ENCODE data around the gene FAM210A. TPM values are rescaled to one million over a fixed set of nuclear protein-coding genes. Genes with fewer than 3 reads are reported as not detected.

The FAM210A gene
- total and polyA plus RNA-seq, 2 experiments from 2014 or later: 17.2 to 17.9 TPM

- H3K27ac ChIP-seq (ENCODE audit: low read depth): no peak overlapping the region
- no peaks in the 10 kb centered on the region for H3K9me3 Mint-ChIP-seq
- no peak overlapping the region for H3K27ac Mint-ChIP-seq
- peaks cover 1% of the 10 kb centered on the region for H3K27me3 Mint-ChIP-seq (ENCODE audit: insufficient read depth, low read depth, poor library complexity)
- H3K4me1 ChIP-seq (ENCODE audit: insufficient read depth): no peaks in the 10 kb centered on the region
- H3K4me3 ChIP-seq: no peak overlapping the region
- no peaks in the 10 kb centered on the region for H3K27me3 ChIP-seq (ENCODE audit: insufficient read depth)
- no peak overlapping the region for H3K4me3 Mint-ChIP-seq
- no peak overlapping the region for H2AFZ ChIP-seq
- peaks cover 26% of the 10 kb centered on the region for H3K79me2 ChIP-seq (replicated peaks; ENCODE audit: insufficient read depth)
- H3K36me3 Mint-ChIP-seq (ENCODE audit: low read depth): peaks cover 64% of the 10 kb centered on the region
- no peak overlapping the region for H3K4me2 ChIP-seq
- H3K4me1 Mint-ChIP-seq: no peaks in the 10 kb centered on the region
- ATAC-seq: no peak
- H3F3A ChIP-seq (replicated peaks; ENCODE audit: low read depth): no peaks in the 10 kb centered on the region
- TF ChIP-seq EZH2 (IDR thresholded peaks at IDR 0.05; ENCODE audit: low read depth, unreplicated experiment): no peak
- no peak for TF ChIP-seq POLR2AphosphoS5 (IDR thresholded peaks at IDR 0.05; ENCODE audit: low read depth)
- TF ChIP-seq CTCF (conservative IDR thresholded peaks at IDR 0.05; ENCODE audit: low read depth in 2 of 2): no peak
- DNase-seq (ENCODE audit: low spot score): no peak
- H3K9me2 ChIP-seq (ENCODE audit: insufficient read depth): no peaks in the 10 kb centered on the region
- H3K36me3 ChIP-seq (ENCODE audit: insufficient read depth): peaks cover 54% of the 10 kb centered on the region
- peaks cover 3% of the 10 kb centered on the region; the same call in 1 of the 2 replicates for H4K20me1 ChIP-seq (replicated peaks; ENCODE audit: insufficient read depth)
Observed at GRCh38 chr18:13735681-13736080, 9.3 kb upstream of the FAM210A start.

GRCh38 chr18:13730481-13730880 is 4.1 kb upstream of the FAM210A start:
- Mint-ChIP-seq H3K4me3 (no peak overlapping the region), H3K27me3 (ENCODE audit: insufficient read depth, low read depth, poor library complexity) (peaks cover 5% of the 10 kb centered on the region), H3K27ac (no peak overlapping the region; the same call in 1 of the 2 replicates), H3K36me3 (ENCODE audit: low read depth) (peaks cover 21% of the 10 kb centered on the region), H3K9me3 (no peaks in the 10 kb centered on the region), H3K4me1 (peaks cover 6% of the 10 kb centered on the region)
- Histone ChIP-seq H3K79me2 (replicated peaks; ENCODE audit: insufficient read depth) (peaks cover 72% of the 10 kb centered on the region), H3K36me3 (ENCODE audit: insufficient read depth) (peaks cover 16% of the 10 kb centered on the region; the same call in 1 of the 2 replicates), H3K9me2 (ENCODE audit: insufficient read depth) (no peaks in the 10 kb centered on the region), H3K4me1 (ENCODE audit: insufficient read depth) (peaks cover 7% of the 10 kb centered on the region), H3K27me3 (ENCODE audit: insufficient read depth) (no peaks in the 10 kb centered on the region), H3K4me2 (no peak overlapping the region), H4K20me1 (replicated peaks; ENCODE audit: insufficient read depth) (peaks cover 14% of the 10 kb centered on the region; the same call in 1 of the 2 replicates), H2AFZ (no peak overlapping the region), H3K27ac (ENCODE audit: low read depth) (no peak overlapping the region), H3K4me3 (no peak overlapping the region), H3F3A (replicated peaks; ENCODE audit: low read depth) (no peaks in the 10 kb centered on the region)
- DNase-seq (ENCODE audit: low spot score) (no peak), ATAC-seq (no peak)
- no peak for TF ChIP-seq ZNF462 (CRISPR knock-in tag; IDR thresholded peaks at IDR 0.05)

Data from GM23338 (cell line).